SIG-M5 treated with dmso at 0.1 percent for 504 hours (cell line): ENCODE data around the gene EIF3A.
A peak's percentile ranks its signal among the peaks of the same experiment; 100 is the strongest.
"Not testable (repeated sequence)": the region's sequence is repeated elsewhere in the genome, so short reads cannot be mapped to it uniquely, and the experiment has no call there.

ENCODE experiments used
- DNase-seq: peaks from one replicate; lab custom pipeline; 2025; ENCODE audit not compliant: unreplicated experiment; lab: John Stamatoyannopoulos, UW

The EIF3A gene

GRCh38 chr10:119100434-119101238 lies 20.0 kb upstream of the EIF3A start:
- DNase-seq, result no peak

- no peak for DNase-seq
Observed at GRCh38 chr10:119098576-119098975, 18.0 kb upstream of the EIF3A start.

- DNase-seq, result not testable (repeated sequence)
Observed at GRCh38 chr10:119096641-119097415, 16.2 kb upstream of the EIF3A start.

GRCh38 chr10:119095640-119096039 lies 15.0 kb upstream of the EIF3A start:
- DNase-seq, result no peak

GRCh38 chr10:119090968-119091367 lies 10.4 kb upstream of the EIF3A start:
- peak; percentile 45 for DNase-seq

- no peak for DNase-seq
Observed at GRCh38 chr10:119090026-119090795, 9.6 kb upstream of the EIF3A start.

GRCh38 chr10:119087271-119087882 lies 6.8 kb upstream of the EIF3A start:
- no peak for DNase-seq

GRCh38 chr10:119084896-119085295 lies 4.3 kb upstream of the EIF3A start:
- DNase-seq, result no peak

GRCh38 chr10:119079599-119080520 lies 757 bp downstream of the EIF3A start:
- DNase-seq, result peak; percentile 27

GRCh38 chr10:119078422-119079179 lies 2.0 kb downstream of the EIF3A start:
- DNase-seq, result no peak

GRCh38 chr10:119073584-119073983 lies 7.0 kb downstream of the EIF3A start:
- DNase-seq, result no peak

- no peak for DNase-seq
Observed at GRCh38 chr10:119070395-119071165, 10.0 kb downstream of the EIF3A start.

- DNase-seq, result no peak
Observed at GRCh38 chr10:119061926-119062325, 18.7 kb downstream of the EIF3A start.

GRCh38 chr10:119061352-119061751 lies 19.3 kb downstream of the EIF3A start:
- DNase-seq, result no peak

GRCh38 chr10:119060107-119060506 lies 20.5 kb downstream of the EIF3A start:
- DNase-seq, result no peak

- DNase-seq, result no peak
Observed at GRCh38 chr10:119059557-119059956, 21.1 kb downstream of the EIF3A start.

- no peak for DNase-seq
Observed at GRCh38 chr10:119058010-119058409, 22.6 kb downstream of the EIF3A start.

GRCh38 chr10:119055472-119055871 lies 25.1 kb downstream of the EIF3A start:
- no peak for DNase-seq

- no peak for DNase-seq
Observed at GRCh38 chr10:119051775-119052174, 28.8 kb downstream of the EIF3A start.
